HEK293T (cell line): Measurements from ENCODE around the gene SLC2A4.

Experiments used
- ARNT ChIP-seq: fragments of 450-650 bp; IDR thresholded peaks from 2 replicates; pipeline ENCODE4 v1.6.1; 2017; ENCODE audit warnings: mild to moderate bottlenecking
- BHLHE40 ChIP-seq: fragments of 450-650 bp; IDR thresholded peaks from 2 replicates; pipeline ENCODE4 v1.6.1; 2016; ENCODE audit warnings: mild to moderate bottlenecking, moderate library complexity, borderline replicate concordance
- ELF4 ChIP-seq: fragments of 450-650 bp; IDR thresholded peaks from 2 replicates; pipeline ENCODE4 v1.6.1; 2017; ENCODE audit warnings: antibody characterized with exemption
- FOXA1 ChIP-seq: fragments of 450-650 bp; IDR thresholded peaks from 2 replicates; pipeline ENCODE4 v1.6.1; 2016; ENCODE audit warnings: mild to moderate bottlenecking
- FOXK2 ChIP-seq: fragments of 450-650 bp; IDR thresholded peaks from 2 replicates; pipeline ENCODE4 v1.6.1; 2016; ENCODE audit warnings: mild to moderate bottlenecking
- FOXM1 ChIP-seq: fragments of 450-650 bp; IDR thresholded peaks from 2 replicates; pipeline ENCODE4 v1.6.1; 2017; ENCODE audit warnings: mild to moderate bottlenecking, borderline replicate concordance
- HDGF ChIP-seq: fragments of 450-650 bp; IDR thresholded peaks from 2 replicates; pipeline ENCODE4 v1.6.1; 2017; ENCODE audit warnings: antibody characterized with exemption, borderline replicate concordance
- L3MBTL2 ChIP-seq: fragments of 450-650 bp; conservative IDR thresholded peaks from 2 replicates; pipeline ENCODE4 v1.6.1; 2016; ENCODE audit warnings: mild to moderate bottlenecking
- LEF1 ChIP-seq: fragments of 450-650 bp; IDR thresholded peaks from 2 replicates; pipeline ENCODE4 v1.6.1; 2017; ENCODE audit warnings: mild to moderate bottlenecking, borderline replicate concordance
- NFRKB ChIP-seq: fragments of 450-650 bp; IDR thresholded peaks from 2 replicates; pipeline ENCODE4 v1.6.1; 2016; ENCODE audit warnings: mild to moderate bottlenecking, moderate library complexity
- SP1 ChIP-seq: fragments of 450-650 bp; IDR thresholded peaks from 2 replicates; pipeline ENCODE4 v1.6.1; 2017
- SUZ12 ChIP-seq: fragments of 450-650 bp; IDR thresholded peaks from 2 replicates; pipeline ENCODE4 v1.6.1; 2016; ENCODE audit warnings: mild to moderate bottlenecking
- ZNF384 ChIP-seq: fragments of 450-650 bp; IDR thresholded peaks from 2 replicates; pipeline ENCODE4 v1.6.1; 2016

- TF ChIP-seq L3MBTL2 (no peak), FOXK2 (no peak), SUZ12 (no peak), ZNF384 (no peak), LEF1 (no peak), ELF4 (no peak), FOXA1 (no peak), BHLHE40 (no peak), FOXM1 (no peak), NFRKB (no peak), HDGF (no peak), SP1 (no peak), ARNT (no peak)
Observed at GRCh38 chr17:7235693-7236665, 45.5 kb upstream of the SLC2A4 start.
